Activated CD4-positive, alpha-beta T cell treated with anti-CD3 and anti-CD28 coated beads, Interleukin-2, amount 10 ng/mL, durations not matched to agents 7 days and 5 days (primary cell): ENCODE data around the gene EVC2. TPM values are rescaled to one million over a fixed set of nuclear protein-coding genes. Genes with fewer than 3 reads are reported as not detected.

Experiments used
- CTCF ChIA-PET: fragments of 350-600 bp; sonication (Branson Sonifier 250); formaldehyde crosslinking; loops from one replicate; lab custom pipeline; 2021; ENCODE audit warnings: antibody characterized with exemption; lab: Charles Lee
- POLR2A ChIA-PET: fragments of 350-600 bp; sonication (Branson Sonifier 250); formaldehyde crosslinking; loops from one replicate; lab custom pipeline; 2021; ENCODE audit warnings: antibody characterized with exemption; lab: Charles Lee
- DNase-seq: peaks from one replicate; pipeline ENCODE4 v3.0.0-alpha.2; 2020
- H3K27ac Mint-ChIP-seq: one replicate; pipeline ENCODE4 v1.8.0; 2021; ENCODE audit warnings: mild to moderate bottlenecking, moderate library complexity, mixed read lengths
- H3K27me3 Mint-ChIP-seq: one replicate; pipeline ENCODE4 v1.8.0; 2021; ENCODE audit warnings: mixed read lengths
- H3K36me3 Mint-ChIP-seq: one replicate; pipeline ENCODE4 v1.8.0; 2021; ENCODE audit warnings: low read depth, mixed read lengths
- H3K4me1 Mint-ChIP-seq: one replicate; pipeline ENCODE4 v1.8.0; 2021; ENCODE audit warnings: mixed read lengths
- H3K4me3 Mint-ChIP-seq: one replicate; pipeline ENCODE4 v1.8.0; 2021; ENCODE audit warnings: mild to moderate bottlenecking, moderate library complexity, mixed read lengths
- H3K9me3 Mint-ChIP-seq: one replicate; pipeline ENCODE4 v1.8.0; 2021; ENCODE audit warnings: mixed read lengths
- total RNA-seq, 2 experiments: library from RNA; stranded (reverse); gene quantifications; one replicate each; pipeline ENCODE4 v1.2.3, GENCODE V29; 2021

The EVC2 gene
- total RNA-seq, 2 experiments from 2014 or later: 0.56 to 0.72 TPM

DNA sequence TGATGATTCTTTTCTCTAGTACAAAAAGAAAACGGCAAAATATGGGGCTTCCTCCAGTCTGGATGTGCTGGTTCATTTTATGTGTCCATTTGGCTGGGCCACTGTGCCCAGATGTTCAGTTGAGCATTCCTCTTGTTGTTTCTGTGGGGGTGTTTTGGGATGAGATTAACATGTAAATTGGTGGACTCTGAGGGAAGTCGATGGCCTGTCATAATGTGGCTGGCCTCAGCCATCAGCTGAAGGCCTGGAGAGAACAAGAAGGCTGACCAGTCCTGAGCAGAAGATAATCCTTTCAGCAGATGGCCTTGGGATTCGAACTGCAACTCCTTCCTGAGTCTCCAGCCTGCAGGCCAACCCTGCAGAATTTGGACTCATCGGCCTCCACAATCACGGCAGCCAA lies 136.7 kb downstream of the EVC2 start:
- Mint-ChIP-seq H3K4me1 (no peaks in the 10 kb centered on the region), H3K36me3 (no peaks in the 10 kb centered on the region), H3K9me3 (no peaks in the 10 kb centered on the region), H3K27me3 (no peaks in the 10 kb centered on the region), H3K27ac (no peak overlapping the region), H3K4me3 (no peak overlapping the region)
- ChIA-PET POLR2A (no interaction called here), CTCF (no interaction called here)
- DNase-seq: no peak

DNA sequence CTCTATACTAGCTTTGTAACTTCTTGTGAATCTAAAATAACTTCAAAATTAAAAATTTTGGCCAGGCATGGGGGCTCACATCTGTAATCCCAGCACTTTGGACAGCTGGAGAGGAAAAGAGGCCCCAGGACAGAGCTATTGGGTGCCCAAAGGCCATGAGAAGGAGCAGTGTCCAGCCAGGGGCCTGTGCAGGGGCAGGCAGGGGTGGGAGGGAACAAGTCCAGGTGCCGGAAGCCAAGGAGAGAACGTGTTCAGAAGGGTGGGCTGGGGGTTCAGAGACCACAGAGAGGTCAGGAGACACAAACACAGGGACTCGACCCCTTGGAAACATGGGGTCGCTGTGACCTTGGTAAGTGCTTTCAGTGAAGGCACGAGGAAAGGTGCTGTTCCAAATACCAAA lies 138.9 kb downstream of the EVC2 start:
- no peaks in the 10 kb centered on the region for H3K9me3 Mint-ChIP-seq
- ChIA-PET CTCF (no interaction called here), POLR2A (no interaction called here)
- H3K27me3 Mint-ChIP-seq: no peaks in the 10 kb centered on the region
- no peaks in the 10 kb centered on the region for H3K4me1 Mint-ChIP-seq
- no peaks in the 10 kb centered on the region for H3K36me3 Mint-ChIP-seq
- no peak overlapping the region for H3K27ac Mint-ChIP-seq
- no peak overlapping the region for H3K4me3 Mint-ChIP-seq
- DNase-seq: no peak

DNA sequence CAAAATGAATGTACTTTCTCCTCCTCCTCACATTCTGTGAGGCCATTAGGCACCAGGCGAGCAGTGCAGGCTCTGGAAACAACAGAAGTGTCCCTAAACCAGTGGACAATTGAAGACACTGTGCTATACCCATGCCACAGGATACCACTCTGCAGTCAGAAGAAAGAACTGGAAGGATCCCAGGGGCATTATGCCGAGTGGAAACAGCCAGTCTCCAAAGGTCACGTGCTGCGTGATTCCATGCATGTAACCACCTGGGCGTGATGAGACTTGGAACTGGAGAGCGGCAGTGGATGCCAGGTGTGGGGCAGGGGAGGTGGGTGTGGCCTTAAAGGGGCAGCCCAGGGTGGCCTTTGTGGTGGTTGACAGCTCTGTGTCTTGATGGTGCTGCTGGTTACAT lies 139.4 kb downstream of the EVC2 start:
- DNase-seq: no peak
- no peaks in the 10 kb centered on the region for H3K4me1 Mint-ChIP-seq
- no peak overlapping the region for H3K27ac Mint-ChIP-seq
- H3K4me3 Mint-ChIP-seq: no peak overlapping the region
- H3K36me3 Mint-ChIP-seq: no peaks in the 10 kb centered on the region
- H3K9me3 Mint-ChIP-seq: no peaks in the 10 kb centered on the region
- POLR2A ChIA-PET: no interaction called here
- CTCF ChIA-PET: no interaction called here
- no peaks in the 10 kb centered on the region for H3K27me3 Mint-ChIP-seq

DNA sequence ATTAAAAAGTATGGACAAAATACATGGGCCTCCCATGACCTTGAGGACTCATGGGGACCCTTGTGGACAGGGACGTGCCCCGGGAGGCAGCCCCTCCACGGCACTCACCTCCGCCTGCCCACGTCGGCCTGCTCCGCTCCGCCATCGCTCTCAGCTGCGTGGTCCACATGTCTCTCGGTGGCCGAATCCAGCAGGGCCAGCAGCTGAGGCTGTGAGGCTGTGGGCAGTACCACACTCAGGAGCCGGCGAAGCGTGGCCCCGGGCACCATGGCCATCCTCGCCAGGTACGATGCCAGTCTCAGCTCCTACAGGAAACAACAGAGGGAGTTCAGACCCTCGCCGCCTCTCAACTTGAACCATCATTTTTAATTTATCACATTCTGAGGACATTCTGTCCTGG lies 140.0 kb downstream of the EVC2 start:
- Mint-ChIP-seq H3K36me3 (no peaks in the 10 kb centered on the region), H3K4me3 (no peak overlapping the region), H3K9me3 (no peaks in the 10 kb centered on the region), H3K27ac (no peak overlapping the region), H3K4me1 (no peaks in the 10 kb centered on the region), H3K27me3 (no peaks in the 10 kb centered on the region)
- no peak for DNase-seq
- POLR2A ChIA-PET: no interaction called here
- CTCF ChIA-PET: no interaction called here

DNA sequence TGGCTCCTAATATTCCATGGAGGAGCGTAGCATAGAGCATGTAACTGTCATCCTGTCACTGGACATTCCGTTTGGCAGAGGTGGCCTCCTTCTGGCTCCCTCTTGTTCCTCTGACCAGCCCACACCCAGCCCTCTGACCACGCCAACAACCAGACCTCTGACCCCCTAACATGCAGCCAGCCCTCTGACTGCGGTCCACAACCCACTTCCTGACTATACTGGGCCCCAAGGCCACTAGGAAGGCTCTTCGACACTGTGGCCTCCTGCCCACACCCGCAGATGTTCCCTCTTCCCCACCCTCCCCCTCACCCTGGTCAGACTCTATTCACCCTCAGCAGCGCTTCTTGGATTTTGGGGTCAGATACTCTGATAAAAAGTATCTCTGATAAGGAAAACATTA lies 141.4 kb downstream of the EVC2 start:
- Mint-ChIP-seq H3K4me3 (no peak overlapping the region), H3K27ac (no peak overlapping the region), H3K9me3 (no peaks in the 10 kb centered on the region), H3K27me3 (no peaks in the 10 kb centered on the region), H3K36me3 (no peaks in the 10 kb centered on the region), H3K4me1 (no peaks in the 10 kb centered on the region)
- no peak for DNase-seq
- ChIA-PET POLR2A (no interaction called here), CTCF (no interaction called here)

DNA sequence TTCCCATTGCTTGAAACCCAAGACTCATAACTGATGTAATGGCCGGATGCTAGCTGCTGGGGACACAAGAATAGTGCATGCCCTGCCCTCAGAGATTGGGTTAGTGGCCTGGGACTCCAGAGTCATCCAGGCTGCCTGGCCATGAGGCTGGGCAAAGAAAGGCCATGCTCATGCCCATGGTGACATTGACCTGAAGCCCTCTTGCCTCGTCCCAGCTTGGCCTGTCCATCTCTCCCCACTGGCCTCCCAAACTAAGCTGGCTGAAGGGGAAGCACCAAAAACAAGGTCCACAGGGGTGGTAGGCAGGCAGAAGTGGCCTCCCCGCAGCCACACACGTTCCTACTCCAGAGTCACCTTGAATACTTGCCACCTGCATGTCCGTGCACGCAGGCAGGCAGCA lies 141.8 kb downstream of the EVC2 start:
- H3K27me3 Mint-ChIP-seq: no peaks in the 10 kb centered on the region
- ChIA-PET CTCF (no interaction called here), POLR2A (no interaction called here)
- no peaks in the 10 kb centered on the region for H3K36me3 Mint-ChIP-seq
- H3K27ac Mint-ChIP-seq: no peak overlapping the region
- no peaks in the 10 kb centered on the region for H3K9me3 Mint-ChIP-seq
- DNase-seq: no peak
- no peak overlapping the region for H3K4me3 Mint-ChIP-seq
- no peaks in the 10 kb centered on the region for H3K4me1 Mint-ChIP-seq

DNA sequence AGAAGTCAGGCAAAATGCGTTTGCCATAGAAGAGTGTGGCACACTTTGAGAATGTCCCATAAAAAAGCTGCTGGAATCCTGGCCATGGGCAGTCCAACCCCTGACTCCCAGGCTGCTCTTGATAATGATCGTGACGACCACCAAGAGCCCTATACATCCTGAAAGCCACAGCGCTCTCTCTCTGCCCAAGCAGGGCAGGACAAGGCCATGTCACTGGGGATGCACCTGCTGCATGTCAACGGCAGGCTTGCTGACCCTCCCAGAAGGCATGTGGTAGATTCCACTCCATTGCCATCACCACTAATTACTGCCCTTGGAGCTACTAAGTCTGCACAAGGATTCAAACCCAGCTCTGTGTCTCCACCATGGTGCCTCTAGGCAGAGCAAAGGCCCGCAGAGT lies 144.5 kb downstream of the EVC2 start:
- no peak for DNase-seq
- Mint-ChIP-seq H3K9me3 (no peaks in the 10 kb centered on the region), H3K27ac (no peak overlapping the region), H3K27me3 (no peaks in the 10 kb centered on the region), H3K36me3 (no peaks in the 10 kb centered on the region), H3K4me1 (no peaks in the 10 kb centered on the region), H3K4me3 (no peak overlapping the region)
- CTCF ChIA-PET: no interaction called here
- POLR2A ChIA-PET: no interaction called here

DNA sequence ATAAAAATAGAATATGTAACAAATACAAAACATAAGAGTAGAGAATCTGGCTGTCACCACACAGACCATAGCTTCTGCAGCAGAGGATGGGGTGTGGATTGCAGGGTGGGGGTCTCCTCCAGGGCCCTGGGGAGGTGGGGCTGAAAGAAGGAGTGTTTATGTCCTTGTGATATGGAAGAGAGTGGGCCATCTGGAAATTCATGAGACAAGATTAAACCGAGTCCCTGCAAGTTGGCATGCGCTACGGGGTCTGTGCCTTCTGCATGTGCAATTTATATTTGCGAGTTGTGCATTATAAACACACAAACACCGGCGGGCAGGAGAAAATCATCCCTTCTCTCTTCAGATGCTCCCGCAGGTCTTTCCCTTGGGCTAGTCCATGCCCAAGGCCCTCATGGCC lies 145.9 kb downstream of the EVC2 start:
- Mint-ChIP-seq H3K9me3 (no peaks in the 10 kb centered on the region), H3K36me3 (no peaks in the 10 kb centered on the region), H3K4me1 (no peaks in the 10 kb centered on the region), H3K27me3 (no peaks in the 10 kb centered on the region), H3K27ac (no peak overlapping the region), H3K4me3 (no peak overlapping the region)
- CTCF ChIA-PET: no interaction called here
- no peak for DNase-seq
- POLR2A ChIA-PET: no interaction called here

DNA sequence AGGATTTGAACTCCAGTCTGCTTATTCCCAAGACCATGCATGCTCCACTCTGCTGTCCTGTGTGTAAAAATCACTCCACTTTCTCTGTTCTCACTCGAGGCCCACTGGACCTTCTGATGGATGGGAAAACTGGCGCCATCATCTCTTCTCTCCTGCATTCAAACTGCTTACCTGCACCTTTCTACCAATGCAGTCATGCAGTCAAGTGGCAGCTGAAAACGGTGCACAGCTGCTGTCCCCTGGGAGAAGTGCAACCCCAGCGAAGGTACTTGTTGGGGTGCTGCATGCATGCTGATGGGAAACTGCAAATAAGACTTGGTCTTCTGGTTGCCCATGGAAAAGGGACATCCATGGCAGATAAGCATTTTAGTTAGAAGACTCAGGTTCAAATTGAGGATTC lies 147.1 kb downstream of the EVC2 start:
- no peaks in the 10 kb centered on the region for H3K27me3 Mint-ChIP-seq
- no peaks in the 10 kb centered on the region for H3K9me3 Mint-ChIP-seq
- ChIA-PET CTCF (no interaction called here), POLR2A (no interaction called here)
- no peak for DNase-seq
- no peaks in the 10 kb centered on the region for H3K36me3 Mint-ChIP-seq
- no peaks in the 10 kb centered on the region for H3K4me1 Mint-ChIP-seq
- no peak overlapping the region for H3K27ac Mint-ChIP-seq
- H3K4me3 Mint-ChIP-seq: no peak overlapping the region

DNA sequence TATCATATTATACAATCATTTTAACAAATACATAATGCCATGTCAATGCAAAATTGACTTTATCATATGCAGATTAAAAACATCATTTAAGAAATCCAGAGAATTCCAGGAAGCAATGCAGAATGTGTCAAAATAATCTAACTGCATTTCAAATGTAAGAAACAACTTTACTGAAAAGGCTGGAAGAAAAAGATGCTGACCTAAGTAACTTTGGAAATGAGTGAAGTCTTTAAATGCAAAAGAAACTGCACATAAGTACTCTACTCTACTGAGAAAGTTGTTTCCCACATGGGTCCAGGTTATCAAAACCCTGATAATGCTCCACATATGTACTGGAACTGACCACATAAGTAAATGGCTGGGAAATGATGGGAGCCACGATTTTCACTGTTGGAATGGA lies 149.9 kb downstream of the EVC2 start:
- DNase-seq: no peak
- POLR2A ChIA-PET: no interaction called here
- CTCF ChIA-PET: no interaction called here
- Mint-ChIP-seq H3K36me3 (no peaks in the 10 kb centered on the region), H3K4me3 (no peak overlapping the region), H3K9me3 (no peaks in the 10 kb centered on the region), H3K4me1 (no peaks in the 10 kb centered on the region), H3K27ac (no peak overlapping the region), H3K27me3 (no peaks in the 10 kb centered on the region)

DNA sequence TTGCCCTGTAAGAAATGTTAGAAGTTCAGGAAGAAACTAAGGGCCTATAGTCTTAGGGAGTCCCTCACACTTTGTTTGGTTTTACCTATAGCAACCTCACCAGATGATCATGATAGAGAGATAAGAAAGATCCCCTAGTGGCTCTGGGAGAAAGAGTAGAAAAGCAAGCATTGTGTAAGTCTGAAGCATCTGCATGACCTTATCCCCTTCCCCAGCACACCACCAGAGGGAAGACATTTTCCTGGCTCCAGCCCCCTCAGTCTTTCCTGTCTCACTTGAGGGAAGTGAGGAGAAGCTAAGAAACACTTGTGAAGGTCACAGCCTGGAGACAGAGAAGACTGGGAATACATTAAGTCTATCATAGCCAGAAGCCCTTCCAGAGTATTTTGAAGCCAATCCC lies 154.0 kb downstream of the EVC2 start:
- no peak for DNase-seq
- no peak overlapping the region for H3K4me3 Mint-ChIP-seq
- CTCF ChIA-PET: no interaction called here
- H3K9me3 Mint-ChIP-seq: peaks cover 8% of the 10 kb centered on the region
- H3K27ac Mint-ChIP-seq: no peak overlapping the region
- H3K27me3 Mint-ChIP-seq: no peaks in the 10 kb centered on the region
- POLR2A ChIA-PET: no interaction called here
- H3K36me3 Mint-ChIP-seq: no peaks in the 10 kb centered on the region
- H3K4me1 Mint-ChIP-seq: no peaks in the 10 kb centered on the region

DNA sequence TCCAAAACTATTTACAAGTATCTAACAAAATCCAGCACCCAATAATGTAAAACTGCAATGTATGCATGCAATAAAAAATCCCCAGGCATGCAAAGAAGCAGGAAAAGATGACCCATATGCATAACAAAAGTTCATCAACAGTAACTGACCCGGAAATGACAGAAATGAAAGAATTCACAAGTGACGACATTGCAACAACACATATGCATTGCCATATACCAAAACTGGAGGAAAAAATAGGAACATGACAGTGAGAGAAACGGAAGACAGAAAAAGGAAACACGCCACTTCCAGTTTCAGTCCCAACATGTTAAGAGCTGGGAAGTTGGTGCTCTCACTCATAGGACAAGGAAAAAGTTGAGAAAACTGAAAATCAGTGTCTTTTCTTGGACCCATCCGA lies 154.6 kb downstream of the EVC2 start:
- CTCF ChIA-PET: no interaction called here
- Mint-ChIP-seq H3K9me3 (peaks cover 8% of the 10 kb centered on the region), H3K27me3 (no peaks in the 10 kb centered on the region), H3K36me3 (no peaks in the 10 kb centered on the region), H3K27ac (no peak overlapping the region), H3K4me1 (no peaks in the 10 kb centered on the region), H3K4me3 (no peak overlapping the region)
- no peak for DNase-seq
- POLR2A ChIA-PET: no interaction called here

DNA sequence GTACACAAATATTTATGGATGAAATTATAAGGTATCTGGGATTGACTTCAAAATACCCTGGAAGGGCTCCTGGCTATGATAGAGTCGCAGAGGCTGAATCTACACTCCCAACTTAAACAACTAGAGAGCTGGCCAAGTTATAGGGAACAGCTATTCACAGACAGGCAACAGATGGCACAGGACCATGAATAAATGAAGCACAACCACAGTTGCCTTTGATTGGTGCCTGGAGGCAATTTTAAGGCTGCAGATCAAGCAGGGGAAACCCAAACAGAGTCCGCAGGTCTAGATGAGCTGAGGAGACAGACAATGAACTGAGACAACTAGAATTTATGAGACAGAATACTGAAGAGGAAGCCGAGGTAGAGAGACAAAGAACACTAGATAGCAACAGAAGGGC lies 155.9 kb downstream of the EVC2 start:
- H3K4me1 Mint-ChIP-seq: no peaks in the 10 kb centered on the region

DNA sequence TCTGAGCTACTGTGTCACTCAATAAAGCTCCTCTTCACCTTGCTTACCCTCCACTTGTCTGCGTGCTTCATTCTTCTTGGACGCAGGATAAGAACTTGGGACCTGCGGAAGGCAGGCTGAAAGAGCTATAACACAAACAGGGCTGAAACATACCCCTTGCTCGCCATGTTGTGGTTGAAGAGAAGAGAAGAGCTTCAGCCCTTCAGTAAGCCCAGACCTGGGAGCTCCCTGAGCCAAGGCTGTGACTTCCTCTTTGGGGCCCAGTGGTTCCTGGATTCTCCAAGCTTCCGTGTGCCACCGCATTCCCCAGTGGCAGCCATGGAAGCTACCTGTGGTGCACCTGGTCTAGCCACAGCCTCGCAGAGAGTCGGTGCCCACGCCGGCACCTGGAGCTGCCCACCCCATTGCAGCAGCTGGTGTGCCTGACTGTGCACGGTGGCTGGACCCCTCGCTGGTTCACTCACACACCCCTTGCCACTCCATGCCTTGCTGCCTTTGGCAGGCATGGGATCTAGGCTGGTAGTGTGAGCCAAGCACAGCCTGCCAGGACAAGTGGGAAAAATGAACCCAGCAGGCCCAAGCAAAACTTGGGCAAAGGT lies 160.6 kb downstream of the EVC2 start:
- no peaks in the 10 kb centered on the region for H3K36me3 Mint-ChIP-seq

More for the DNA sequence above, 155.9 kb downstream of the EVC2 start:
- Mint-ChIP-seq H3K9me3 (peaks cover 8% of the 10 kb centered on the region), H3K27me3 (no peaks in the 10 kb centered on the region), H3K27ac (no peak overlapping the region), H3K36me3 (no peaks in the 10 kb centered on the region), H3K4me3 (no peak overlapping the region)
- CTCF ChIA-PET: interaction anchor here (0.6 kb wide), 1 partner anchor 23 kb away, joined by 3 read pairs; no protein-coding TSS in a partner anchor
- POLR2A ChIA-PET: no interaction called here
- DNase-seq: no peak

More for the DNA sequence above, 160.6 kb downstream of the EVC2 start:
- no peaks in the 10 kb centered on the region for H3K27me3 Mint-ChIP-seq
- H3K27ac Mint-ChIP-seq: no peak overlapping the region
- no peaks in the 10 kb centered on the region for H3K4me1 Mint-ChIP-seq
- DNase-seq: no peak
- H3K9me3 Mint-ChIP-seq: peaks cover 11% of the 10 kb centered on the region
- POLR2A ChIA-PET: no interaction called here
- H3K4me3 Mint-ChIP-seq: no peak overlapping the region
- CTCF ChIA-PET: no interaction called here
